GM10266 (cell line): Measurements from ENCODE around the gene THAP7.

Experiments used
- DNase-seq: peaks from one replicate; pipeline ENCODE4 v3.0.0; 2012; ENCODE audit errors: extremely low spot score
- TF ChIP-seq, protein P1 (sequence below): IDR thresholded peaks from 2 replicates; pipeline ENCODE4 v1.5.1; 2012; ENCODE audit warnings: mild to moderate bottlenecking, low read depth; ENCODE audit not compliant: control insufficient read depth, insufficient read depth; ENCODE audit errors: missing control alignments

THAP7 gene

DNA sequence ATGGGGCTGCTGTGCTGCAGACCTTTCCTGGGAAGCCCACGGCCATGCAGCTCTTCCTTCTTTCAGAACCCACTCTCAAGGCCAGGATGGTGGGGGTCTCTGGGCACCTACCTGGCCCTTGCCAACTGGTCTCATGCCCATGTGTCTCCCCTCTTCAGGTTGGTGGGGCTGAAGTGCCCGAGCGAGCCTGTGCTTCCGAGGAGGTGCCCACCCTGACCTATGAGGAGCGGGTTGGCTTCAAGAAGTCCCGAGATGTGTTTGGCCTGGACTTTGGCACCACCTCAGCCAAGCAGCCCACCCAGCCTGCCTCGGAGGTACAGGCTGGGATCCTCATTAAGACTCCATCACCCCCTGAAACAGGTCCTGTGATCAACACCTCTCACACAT lies 9.9 kb downstream of the THAP7 start:
- no peak for DNase-seq
- TF ChIP-seq, protein P1, sequence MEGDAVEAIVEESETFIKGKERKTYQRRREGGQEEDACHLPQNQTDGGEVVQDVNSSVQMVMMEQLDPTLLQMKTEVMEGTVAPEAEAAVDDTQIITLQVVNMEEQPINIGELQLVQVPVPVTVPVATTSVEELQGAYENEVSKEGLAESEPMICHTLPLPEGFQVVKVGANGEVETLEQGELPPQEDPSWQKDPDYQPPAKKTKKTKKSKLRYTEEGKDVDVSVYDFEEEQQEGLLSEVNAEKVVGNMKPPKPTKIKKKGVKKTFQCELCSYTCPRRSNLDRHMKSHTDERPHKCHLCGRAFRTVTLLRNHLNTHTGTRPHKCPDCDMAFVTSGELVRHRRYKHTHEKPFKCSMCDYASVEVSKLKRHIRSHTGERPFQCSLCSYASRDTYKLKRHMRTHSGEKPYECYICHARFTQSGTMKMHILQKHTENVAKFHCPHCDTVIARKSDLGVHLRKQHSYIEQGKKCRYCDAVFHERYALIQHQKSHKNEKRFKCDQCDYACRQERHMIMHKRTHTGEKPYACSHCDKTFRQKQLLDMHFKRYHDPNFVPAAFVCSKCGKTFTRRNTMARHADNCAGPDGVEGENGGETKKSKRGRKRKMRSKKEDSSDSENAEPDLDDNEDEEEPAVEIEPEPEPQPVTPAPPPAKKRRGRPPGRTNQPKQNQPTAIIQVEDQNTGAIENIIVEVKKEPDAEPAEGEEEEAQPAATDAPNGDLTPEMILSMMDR: no peak

DNA sequence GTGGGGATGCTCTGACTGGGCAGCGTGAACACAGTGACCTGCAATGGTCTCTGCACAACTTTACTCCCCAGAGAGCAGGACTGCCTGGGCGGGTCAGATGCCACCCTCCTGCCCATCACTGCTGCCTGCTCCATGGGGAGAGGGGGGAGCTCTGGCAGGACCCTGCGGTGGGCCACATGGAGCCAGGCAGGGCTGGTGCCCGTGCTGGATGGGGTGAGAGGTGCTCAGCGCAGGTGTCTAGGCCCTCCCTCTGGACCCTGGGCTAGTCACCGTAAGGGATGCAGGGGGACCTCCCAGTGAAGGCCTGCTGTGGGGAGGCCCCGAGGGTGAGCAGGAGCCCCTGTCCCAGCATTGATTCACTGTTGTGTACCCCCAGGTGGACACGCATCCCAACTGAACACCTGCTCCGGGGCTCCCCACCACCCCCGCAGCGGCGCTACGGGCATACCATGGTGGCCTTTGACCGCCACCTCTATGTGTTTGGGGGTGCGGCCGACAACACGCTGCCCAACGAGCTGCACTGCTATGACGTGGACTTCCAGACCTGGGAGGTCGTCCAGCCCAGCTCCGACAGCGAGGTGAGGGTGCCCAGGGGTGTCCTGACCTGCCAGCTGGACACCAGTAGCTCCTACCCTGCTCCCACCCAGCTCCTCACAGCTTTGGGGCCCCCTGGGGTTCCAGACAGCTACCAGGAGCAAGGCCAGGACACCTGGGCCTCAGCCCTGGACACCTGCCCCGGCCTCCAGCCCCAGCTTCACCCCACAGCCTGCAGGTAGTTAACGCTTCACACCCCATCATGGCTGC lies 10.5 kb downstream of the THAP7 start:
- TF ChIP-seq, protein P1: no peak
- DNase-seq: no peak

DNA sequence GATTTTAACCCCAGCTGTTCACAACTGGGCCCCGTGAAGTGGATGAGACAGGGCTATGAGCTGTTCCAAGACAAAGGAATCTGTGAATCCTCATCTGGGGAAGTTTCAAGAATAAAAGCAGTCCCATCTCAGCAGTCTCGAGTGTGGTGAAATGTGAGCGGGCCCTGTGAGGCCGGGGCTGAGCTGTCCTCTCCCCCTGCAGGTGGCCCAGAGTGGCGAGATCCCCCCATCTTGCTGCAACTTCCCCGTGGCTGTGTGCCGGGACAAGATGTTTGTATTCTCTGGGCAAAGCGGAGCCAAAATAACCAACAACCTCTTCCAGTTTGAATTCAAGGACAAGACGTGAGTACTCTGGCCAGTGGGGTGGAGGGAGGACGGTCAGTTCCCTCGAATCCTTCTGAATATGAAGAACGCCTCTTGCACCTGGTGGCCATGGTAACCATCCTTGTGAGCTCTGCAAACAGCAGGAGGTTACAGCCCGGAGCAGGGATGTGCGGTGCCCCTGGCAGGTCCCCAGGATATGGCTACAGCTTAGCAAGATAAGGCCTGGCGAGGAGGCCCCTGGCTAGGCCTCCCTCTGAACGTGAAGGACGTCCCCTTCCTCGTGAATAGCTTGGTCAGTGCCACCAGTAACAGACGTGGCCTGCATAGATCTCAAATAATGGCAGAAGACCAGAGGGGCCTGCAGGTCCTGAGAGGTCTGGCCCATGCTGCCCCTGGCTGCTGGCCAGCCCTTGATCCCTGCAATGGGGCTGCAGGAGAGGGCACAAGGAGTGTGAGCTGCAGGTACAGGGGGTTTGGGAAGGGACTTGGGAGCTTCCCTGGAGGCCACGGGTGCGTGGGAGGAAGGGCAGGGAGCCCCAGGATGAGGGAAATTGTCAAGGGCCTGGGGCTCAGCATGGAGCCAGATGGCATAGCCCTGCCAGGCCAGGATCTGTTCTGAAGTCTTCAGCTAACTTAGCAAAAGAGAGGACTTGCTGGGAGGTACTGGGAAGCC lies 11.4 kb downstream of the THAP7 start:
- TF ChIP-seq, protein P1: no peak
- no peak for DNase-seq

DNA sequence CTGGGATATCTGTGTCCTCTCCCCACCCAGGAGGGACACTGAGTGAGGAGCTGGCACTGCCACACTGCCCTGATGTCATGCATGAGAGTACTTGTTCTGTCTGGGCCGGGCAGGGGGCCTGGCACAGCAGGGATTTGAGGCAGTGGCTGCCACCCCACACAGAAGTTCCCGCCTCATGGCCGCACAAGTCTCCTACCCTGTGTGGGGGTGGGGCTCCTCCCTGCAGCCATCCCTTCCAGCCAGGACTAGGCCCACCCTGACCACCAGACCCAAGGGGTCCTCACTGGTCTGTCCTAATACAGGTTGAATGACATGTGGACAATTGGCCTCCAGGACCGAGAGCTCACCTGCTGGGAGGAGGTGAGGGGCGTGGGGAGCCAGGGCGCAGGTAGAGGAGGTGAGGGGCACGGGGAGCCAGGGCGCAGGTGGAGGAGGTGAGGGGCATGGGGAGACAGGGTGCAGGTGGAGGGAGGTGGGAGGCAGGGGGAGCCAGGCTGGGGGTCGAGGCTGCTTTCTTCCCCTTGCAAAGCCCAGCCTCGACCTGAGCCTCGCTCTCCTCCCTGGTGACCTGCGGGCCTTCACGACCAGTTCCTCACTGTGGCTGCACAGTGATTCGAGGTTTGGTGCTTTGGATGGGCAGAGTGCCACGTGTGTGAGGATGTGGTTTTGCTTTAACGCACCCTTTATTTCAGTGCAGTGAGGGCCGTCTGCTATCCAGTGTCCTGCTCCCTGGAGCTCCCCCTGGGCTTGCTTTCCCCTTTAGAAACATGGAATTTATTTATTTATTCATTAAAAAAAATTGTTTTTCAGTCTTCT lies 12.4 kb downstream of the THAP7 start:
- no peak for DNase-seq
- TF ChIP-seq, protein P1: no peak

DNA sequence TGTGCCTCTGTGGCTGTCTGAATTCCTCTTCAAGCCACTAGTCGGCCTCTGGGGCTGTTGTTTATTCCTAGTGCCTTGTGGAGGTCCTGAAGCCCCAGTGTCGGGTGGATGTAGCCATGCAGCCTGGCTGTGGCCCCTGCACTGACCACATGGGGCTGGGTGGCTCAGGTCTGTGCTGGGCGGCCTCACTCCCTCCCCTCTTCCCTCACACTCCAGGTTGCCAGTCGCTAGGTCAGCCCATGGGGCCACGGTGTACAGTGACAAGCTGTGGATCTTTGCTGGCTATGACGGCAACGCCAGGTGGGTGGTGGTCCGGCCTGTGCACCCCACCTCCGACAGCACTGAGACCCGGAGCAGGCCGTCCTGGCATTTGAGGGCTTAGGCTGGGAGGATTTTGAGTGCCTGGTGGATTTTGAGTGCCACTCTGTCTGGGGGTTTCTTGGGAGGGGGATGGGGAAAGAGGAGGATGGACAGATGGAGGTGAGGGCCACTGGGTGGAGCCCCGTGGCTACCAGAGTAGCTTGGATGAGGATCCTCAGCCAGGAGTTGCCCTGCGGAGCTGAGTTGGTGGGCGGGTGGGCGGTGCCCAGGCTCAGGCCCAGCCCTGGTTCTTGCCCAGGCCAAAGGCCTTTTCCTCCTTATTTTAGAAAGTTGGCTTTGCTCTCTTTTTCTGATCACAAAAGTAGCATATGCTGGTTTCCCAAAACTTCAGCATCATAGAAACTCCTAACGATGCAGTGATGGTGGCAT lies 13.2 kb downstream of the THAP7 start:
- no peak for DNase-seq
- TF ChIP-seq, protein P1: no peak

DNA sequence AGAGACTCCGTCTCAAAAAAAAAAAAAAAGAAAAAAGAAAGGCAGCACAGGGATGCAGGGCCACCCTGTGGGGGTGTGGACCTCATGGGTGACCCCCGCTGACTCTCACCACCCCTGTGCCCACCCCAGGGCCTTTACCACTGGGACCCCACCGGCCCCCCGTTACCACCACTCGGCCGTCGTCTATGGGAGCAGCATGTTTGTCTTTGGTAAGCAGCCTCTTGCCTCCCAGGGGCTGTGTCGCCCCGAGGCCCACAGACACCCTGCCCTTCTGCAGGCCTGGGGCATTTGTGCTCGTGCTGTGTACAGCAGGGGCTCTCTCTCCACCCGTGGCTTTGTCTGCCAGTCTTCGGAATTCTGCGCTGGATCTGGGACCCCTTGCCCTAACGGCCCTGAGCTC lies 14.5 kb downstream of the THAP7 start:
- TF ChIP-seq, protein P1: no peak
- no peak for DNase-seq
